Stomach (tissue), 9 donors: Measurements from ENCODE around the gene MAPK13. TPM values are rescaled to one million over a fixed set of nuclear protein-coding genes. Genes with fewer than 3 reads are reported as not detected.

Experiments used
- DNase-seq, 2 donors: peaks; one replicate each; pipeline versions ENCODE4 v3.0.0 to v3.0.0-alpha.2; 2013 to 2019
- H3K27ac ChIP-seq, 5 donors: fragments of 200-600 bp in 4 of 5; sonication (generic) in 4 of 5; one replicate each; pipeline ENCODE4 v1.5.1; 2013 to 2019; ENCODE audit warnings: mild to moderate bottlenecking in 1 of 5, moderate library complexity in 1 of 5
- H3K27me3 ChIP-seq, 3 donors: fragments of 200-600 bp; sonication (generic); one replicate each; pipeline ENCODE4 v1.5.1; 2017 to 2019; ENCODE audit warnings: mixed run types in 1 of 3
- H3K36me3 ChIP-seq, 4 donors: fragments of 200-600 bp; sonication (generic); 1 replicate in 3 of 4; 2 replicates in 1 of 4; pipeline ENCODE4 v1.5.1; 2016 to 2019
- H3K4me1 ChIP-seq, 4 donors: fragments of 200-600 bp; sonication (generic); one replicate each; pipeline ENCODE4 v1.5.1; 2016 to 2019
- H3K4me3 ChIP-seq, 4 donors: fragments of 200-600 bp; sonication (generic) in 3 of 4; one replicate each; pipeline ENCODE4 v1.5.1; 2016 to 2019; ENCODE audit warnings: mild to moderate bottlenecking in 1 of 4
- H3K9me3 ChIP-seq, 4 donors: fragments of 200-600 bp; sonication (generic); one replicate each; pipeline ENCODE4 v1.5.1; 2016 to 2019
- CTCF ChIP-seq, 7 experiments: fragments of 450-650 bp in 4 of 7; fragments of 200-600 bp in 3 of 7; sonication (generic) in 3 of 7; IDR thresholded peaks; one replicate each; pipeline ENCODE4 v1.5.1; 2016 to 2019; ENCODE audit warnings: antibody characterized with exemption in 7 of 7, control low read depth in 2 of 7, mild to moderate bottlenecking in 1 of 7
- EP300 ChIP-seq: sonication (generic); formaldehyde crosslinking; IDR thresholded peaks from one replicate; pipeline ENCODE4 v1.6.1; 2017; ENCODE audit warnings: antibody characterized with exemption
- POLR2A ChIP-seq, 4 donors: fragments of 450-650 bp; IDR thresholded peaks; one replicate each; pipeline ENCODE4 v1.6.1; 2016; ENCODE audit warnings: antibody characterized with exemption in 4 of 4, control low read depth in 2 of 4, mild to moderate bottlenecking in 1 of 4, moderate library complexity in 1 of 4
- POLR2AphosphoS5 ChIP-seq, 3 donors: sonication (generic); formaldehyde crosslinking; IDR thresholded peaks; one replicate each; pipeline ENCODE4 v1.6.1; 2016; ENCODE audit warnings: antibody characterized with exemption in 3 of 3
- WGBS, 5 donors: extraction: QIAGEN DNeasy Blood & Tissue Kit in 3 of 5; methylation state at CpG; one replicate each; pipeline versions ENCODE4 v1.1.5 to v1.1.7; 2013 to 2018; 5-methylcytosine and 5-hydroxymethylcytosine counted together
- intact Hi-C: fragments of 100-400 bp; cut with DNase I; formaldehyde crosslinking; loops from one replicate; pipeline ENCODE4 v1.15.1; 2023; ENCODE audit warnings: low total_unique reads
- polyA plus RNA-seq, 3 donors: library from polyadenylated mRNA; stranded (reverse); fragments of 200-250 nt; gene quantifications; one replicate each; pipeline ENCODE4 v1.2.3, GENCODE V29; 2013
- total RNA-seq, 5 donors: library from RNA; depleted of rRNA; stranded (reverse); fragments of >200 nt; gene quantifications; one replicate each; pipeline versions ENCODE4 v1.1.0 to v1.2.3, GENCODE V29; 2014 to 2016
- donor health status: healthy with polysubstance abuse.
- donor health status: Bipolar disorder and iron deficiency.
- donor health status: healthy.

Gene MAPK13
- total and polyA plus RNA-seq, 8 donors: 19.8 to 95.9 (median 34.5) TPM

- Histone ChIP-seq H3K27me3 (no peaks in the 10 kb centered on the region), H3K9me3 (no peaks in the 10 kb centered on the region), H3K27ac (peak overlapping the region in 2 of 5 donors; percentile 49 to 60), H3K4me1 (peaks cover 0 to 4% (median 0%) of the 10 kb centered on the region in 4 donors), H3K4me3 (no peak overlapping the region), H3K36me3 (no peaks in the 10 kb centered on the region)
- no peak for TF ChIP-seq CTCF (IDR thresholded peaks at IDR 0.05)
- peak in 2 of 3 donors; percentile 13 to 40 for TF ChIP-seq POLR2AphosphoS5 (IDR thresholded peaks at IDR 0.05)
- intact Hi-C loops: no loop called here
- WGBS, 5 donors: 65 to 70% (median 66%) methylated on average over 3 of the region's 3 CpGs
- DNase-seq: peak in 1 of 2 donors; percentile 32
Measured at GRCh38 chr6:36150283-36150682, 20.0 kb downstream of the MAPK13 start.

- no peak for TF ChIP-seq EP300
- no peak for TF ChIP-seq CTCF (IDR thresholded peaks at IDR 0.05)
- no peak for TF ChIP-seq POLR2A (IDR thresholded peaks at IDR 0.05)
- TF ChIP-seq POLR2AphosphoS5 (IDR thresholded peaks at IDR 0.05): no peak
- H3K4me3 ChIP-seq: no peak overlapping the region
- no peaks in the 10 kb centered on the region for H3K27me3 ChIP-seq
- H3K9me3 ChIP-seq: no peaks in the 10 kb centered on the region
- no peak for DNase-seq
- intact Hi-C loops: no loop called here
- H3K36me3 ChIP-seq: no peaks in the 10 kb centered on the region
- H3K4me1 ChIP-seq: peaks cover 0 to 4% (median 0%) of the 10 kb centered on the region in 4 donors
- WGBS, 5 donors: 87 to 92% (median 92%) methylated on average over 2 of the region's 2 CpGs
- H3K27ac ChIP-seq: no peak overlapping the region
Measured at GRCh38 chr6:36154286-36154685, 24.0 kb downstream of the MAPK13 start.

GRCh38 chr6:36155662-36156061 lies 25.3 kb downstream of the MAPK13 start:
- intact Hi-C loops: no loop called here
- Histone ChIP-seq H3K27ac (no peak overlapping the region), H3K4me1 (no peaks in the 10 kb centered on the region), H3K27me3 (no peaks in the 10 kb centered on the region), H3K9me3 (peaks cover 0 to 6% (median 3%) of the 10 kb centered on the region in 4 donors), H3K36me3 (no peaks in the 10 kb centered on the region), H3K4me3 (no peak overlapping the region)
- WGBS, 5 donors: 87 to 98% (median 93%) methylated on average over 2 of the region's 2 CpGs
- TF ChIP-seq POLR2A (IDR thresholded peaks at IDR 0.05): no peak
- TF ChIP-seq EP300: no peak
- no peak for TF ChIP-seq POLR2AphosphoS5 (IDR thresholded peaks at IDR 0.05)
- TF ChIP-seq CTCF (IDR thresholded peaks at IDR 0.05): no peak
- DNase-seq: no peak

- no peaks in the 10 kb centered on the region for H3K27me3 ChIP-seq
- no peak overlapping the region for H3K27ac ChIP-seq
- no peak for DNase-seq
- no peak overlapping the region for H3K4me3 ChIP-seq
- H3K36me3 ChIP-seq: no peaks in the 10 kb centered on the region
- intact Hi-C loops: no loop called here
- no peaks in the 10 kb centered on the region for H3K4me1 ChIP-seq
- WGBS, 5 donors: 83 to 92% (median 86%) methylated on average over 4 of the region's 4 CpGs
- no peak for TF ChIP-seq POLR2AphosphoS5 (IDR thresholded peaks at IDR 0.05)
- H3K9me3 ChIP-seq: peaks cover 0 to 6% (median 3%) of the 10 kb centered on the region in 4 donors
Measured at GRCh38 chr6:36160147-36160760, 29.9 kb downstream of the MAPK13 start.
